HepG2 (cell line): Measurements from ENCODE around the gene VPS4B. TPM values are rescaled to one million over a fixed set of nuclear protein-coding genes. Genes with fewer than 3 reads are reported as not detected.
A peak's percentile ranks its signal among the peaks of the same experiment; 100 is the strongest.

Experiments
- BORCS8-MEF2B ChIP-seq: sonication (generic); formaldehyde crosslinking; IDR thresholded peaks from 2 replicates; pipeline ENCODE4 v1.8.0; 2022; ENCODE audit warnings: mild to moderate bottlenecking, missing genetic modification reagents
- CENPX ChIP-seq: sonication (generic); formaldehyde crosslinking; IDR thresholded peaks from 2 replicates; pipeline ENCODE4 v1.9.0; 2021; ENCODE audit warnings: mild to moderate bottlenecking, missing genetic modification reagents, moderate library complexity
- HDAC6 ChIP-seq: fragments of 200-600 bp; sonication (generic); IDR thresholded peaks from 2 replicates; pipeline ENCODE4 v1.7.0; 2017; ENCODE audit warnings: mild to moderate bottlenecking, antibody characterized with exemption, low read length, low read depth
- HNF4G ChIP-seq, 2 experiments: sonication (generic) in 1 of 2; formaldehyde crosslinking in 1 of 2; IDR thresholded peaks; 2 replicates each; pipeline versions ENCODE4 v1.4.0 to v1.6.1; 2011 to 2020; ENCODE audit warnings: borderline replicate concordance in 2 of 2, low read depth in 2 of 2, mild to moderate bottlenecking in 2 of 2, low read length in 1 of 2, missing genetic modification reagents in 1 of 2, moderate library complexity in 1 of 2
- MAX ChIP-seq: IDR thresholded peaks from 2 replicates; pipeline ENCODE4 v1.6.1; 2012; ENCODE audit warnings: inconsistent platforms
- MED13 ChIP-seq: sonication (generic); formaldehyde crosslinking; IDR thresholded peaks from 2 replicates; pipeline ENCODE4 v1.5.0; 2020; ENCODE audit warnings: missing genetic modification reagents
- MYPOP ChIP-seq: sonication (generic); formaldehyde crosslinking; IDR thresholded peaks from 2 replicates; pipeline ENCODE4 v1.8.1; 2023; ENCODE audit warnings: mild to moderate bottlenecking, moderate library complexity, missing genetic modification reagents
- NFKB2 ChIP-seq: sonication (generic); formaldehyde crosslinking; IDR thresholded peaks from 2 replicates; pipeline ENCODE4 v1.4.0; 2020; ENCODE audit warnings: missing genetic modification reagents, borderline replicate concordance
- SMAD1 ChIP-seq: sonication (generic); formaldehyde crosslinking; IDR thresholded peaks from 2 replicates; pipeline ENCODE4 v1.4.0; 2020; ENCODE audit warnings: missing genetic modification reagents, low read depth, mild to moderate bottlenecking, borderline replicate concordance
- SMAD3 ChIP-seq: sonication (generic); formaldehyde crosslinking; IDR thresholded peaks from 2 replicates; pipeline ENCODE4 v1.4.0; 2020; ENCODE audit warnings: missing genetic modification reagents
- SP5 ChIP-seq: IDR thresholded peaks from 2 replicates; pipeline ENCODE4 v1.6.1; 2016; ENCODE audit warnings: low read depth, borderline replicate concordance
- XBP1 ChIP-seq: sonication (generic); formaldehyde crosslinking; IDR thresholded peaks from 2 replicates; pipeline ENCODE4 v1.5.0; 2020; ENCODE audit warnings: missing genetic modification reagents
- ZBTB7A ChIP-seq: sonication (generic); formaldehyde crosslinking; IDR thresholded peaks from 2 replicates; pipeline ENCODE4 v1.8.0; 2022; ENCODE audit warnings: mild to moderate bottlenecking, missing genetic modification reagents
- ZFP41 ChIP-seq: sonication (generic); formaldehyde crosslinking; IDR thresholded peaks from 2 replicates; pipeline ENCODE4 v1.4.0; 2020; ENCODE audit warnings: mild to moderate bottlenecking, missing genetic modification reagents, borderline replicate concordance
- ZNF253 ChIP-seq: sonication (generic); formaldehyde crosslinking; IDR thresholded peaks from 2 replicates; pipeline ENCODE4 v1.8.0; 2022; ENCODE audit warnings: mild to moderate bottlenecking, missing genetic modification reagents, borderline replicate concordance
- ZNF550 ChIP-seq: sonication (generic); formaldehyde crosslinking; IDR thresholded peaks from 2 replicates; pipeline ENCODE4 v1.4.0; 2020; ENCODE audit warnings: mild to moderate bottlenecking, missing genetic modification reagents, borderline replicate concordance
- ZNF670 ChIP-seq: sonication (generic); formaldehyde crosslinking; IDR thresholded peaks from 2 replicates; pipeline ENCODE4 v1.8.0; 2022; ENCODE audit warnings: mild to moderate bottlenecking, missing genetic modification reagents, borderline replicate concordance
- ZSCAN20 ChIP-seq: sonication (generic); formaldehyde crosslinking; IDR thresholded peaks from 2 replicates; pipeline ENCODE4 v1.4.0; 2020; ENCODE audit warnings: missing genetic modification reagents, mild to moderate bottlenecking, borderline replicate concordance
- polyA plus RNA-seq, 8 experiments: library from polyadenylated mRNA; depleted of rRNA in 3 of 8; stranded (reverse) in 7 of 8; unstranded in 1 of 8; fragments of >200 nt; fragmentation: Illumina TruSeq in 4 of 8; extraction: Trizol in 4 of 8; gene quantifications; 2 replicates each; pipeline versions ENCODE4 v1.2.1 to v1.2.3, GENCODE V29; 2011 to 2016; ENCODE audit warnings: low read depth in 4 of 8, missing spikeins in 1 of 8, mixed read lengths in 1 of 8; ENCODE audit not compliant: insufficient read depth in 1 of 8
- total RNA-seq, 5 experiments: library from RNA; depleted of rRNA; stranded (reverse); fragments of >200 nt; fragmentation: Illumina TruSeq; extraction: Trizol; gene quantifications; 2 replicates each; pipeline ENCODE4 v1.2.3, GENCODE V29; 2016; ENCODE audit warnings: low read depth in 1 of 5
- TF ChIP-seq, protein P1 (sequence below): sonication (generic); formaldehyde crosslinking; IDR thresholded peaks from 2 replicates; pipeline ENCODE4 v1.4.0; 2020; ENCODE audit warnings: missing genetic modification reagents
- TF ChIP-seq, protein P2 (sequence below): sonication (generic); formaldehyde crosslinking; IDR thresholded peaks from 2 replicates; pipeline ENCODE4 v1.5.0; 2020; ENCODE audit warnings: mild to moderate bottlenecking, low read depth, missing genetic modification reagents, borderline replicate concordance
- TF ChIP-seq, protein P3 (sequence below), 2 experiments: IDR thresholded peaks; 2 replicates each; pipeline ENCODE4 v1.6.1; 2011 to 2012; ENCODE audit warnings: low read length in 2 of 2, borderline replicate concordance in 1 of 2, low read depth in 1 of 2, mild to moderate bottlenecking in 1 of 2, moderate library complexity in 1 of 2

The VPS4B gene
- total and polyA plus RNA-seq, 2 of the 13 experiments (the other 11 are each of a cell fraction or from before 2014, with no cell fraction given): 12.8 to 25.9 TPM

DNA sequence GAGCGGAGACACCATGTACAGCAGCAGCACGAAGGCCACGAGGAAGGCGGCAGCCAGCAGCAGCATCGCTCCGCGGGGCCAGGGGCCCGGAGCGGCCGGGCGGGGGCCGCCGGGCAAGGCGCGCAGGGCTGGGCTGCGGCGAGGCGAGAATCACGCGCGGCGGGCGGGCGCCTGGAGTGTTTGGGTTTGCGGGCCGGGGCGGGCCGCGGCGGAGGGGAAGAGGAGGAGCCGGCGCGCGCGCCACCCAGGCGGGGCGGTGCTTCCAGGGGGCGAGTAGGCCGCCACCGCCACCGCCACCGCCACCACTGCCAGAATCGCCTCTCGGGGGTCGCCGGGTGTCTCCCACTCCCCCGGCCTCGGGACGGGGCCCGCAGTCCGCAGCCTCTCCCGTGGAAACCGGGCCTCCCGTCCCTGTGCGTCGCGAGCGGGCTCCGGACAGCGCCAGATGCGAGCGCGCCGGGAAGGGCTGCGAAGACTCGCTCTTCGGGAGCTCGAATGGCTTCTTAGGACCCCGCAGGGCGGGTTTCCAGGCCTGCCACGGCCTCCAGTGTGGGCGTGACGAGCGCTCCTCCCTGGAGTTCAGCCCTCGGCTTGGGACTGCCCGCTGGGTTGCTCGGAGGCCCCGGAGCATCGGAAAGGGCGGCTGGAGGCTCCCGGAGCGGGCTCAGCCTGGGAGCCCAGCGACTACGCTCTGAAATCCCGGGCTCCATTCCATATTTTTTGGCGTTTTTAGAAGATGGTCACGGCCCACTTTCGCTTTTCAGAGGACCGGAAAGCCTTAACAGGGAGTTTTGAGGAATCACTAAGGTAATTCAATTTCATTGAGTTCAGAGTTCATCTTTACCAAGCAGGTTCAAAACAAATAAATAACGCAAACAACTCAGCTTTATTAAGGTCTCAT lies 55.0 kb downstream of the VPS4B start, which contains the start of gene KDSR (continued):
- TF ChIP-seq SMAD1 (CRISPR knock-in tag) (peak; percentile 21; the same call in 1 of the 2 replicates), MAX (peak; percentile 40), ZNF253 (peak; percentile 57; the same call in 1 of the 2 replicates), SP5 (CRISPR knock-in tag) (peak; percentile 34), HNF4G (IDR thresholded peaks at IDR 0.05; ENCODE audit: borderline replicate concordance, low read depth, low read length) (peak; percentile 69; the same call in 1 of the 2 replicates), HNF4G (CRISPR knock-in tag; IDR thresholded peaks at IDR 0.05; ENCODE audit: borderline replicate concordance, low read depth) (peak; percentile 46; the same call in 1 of the 2 replicates), HDAC6 (no peak), MYPOP (CRISPR knock-in tag) (peak; percentile 83), NFKB2 (CRISPR knock-in tag) (peak; percentile 48; the same call in 1 of the 2 replicates), ZBTB7A (CRISPR knock-in tag) (peak; percentile 56), ZNF670 (peak; percentile 47; the same call in 1 of the 2 replicates), MED13 (CRISPR knock-in tag) (peak; percentile 73; the same call in 1 of the 2 replicates), BORCS8-MEF2B (CRISPR knock-in tag) (peak; percentile 90; the same call in 1 of the 2 replicates), CENPX (CRISPR knock-in tag) (no peak), XBP1 (CRISPR knock-in tag) (peak; percentile 79), ZNF550 (CRISPR knock-in tag) (no peak), ZFP41 (CRISPR knock-in tag) (no peak), ZSCAN20 (CRISPR knock-in tag) (peak; percentile 69; the same call in 1 of the 2 replicates), SMAD3 (peak; percentile 76)
- TF ChIP-seq, protein P1, sequence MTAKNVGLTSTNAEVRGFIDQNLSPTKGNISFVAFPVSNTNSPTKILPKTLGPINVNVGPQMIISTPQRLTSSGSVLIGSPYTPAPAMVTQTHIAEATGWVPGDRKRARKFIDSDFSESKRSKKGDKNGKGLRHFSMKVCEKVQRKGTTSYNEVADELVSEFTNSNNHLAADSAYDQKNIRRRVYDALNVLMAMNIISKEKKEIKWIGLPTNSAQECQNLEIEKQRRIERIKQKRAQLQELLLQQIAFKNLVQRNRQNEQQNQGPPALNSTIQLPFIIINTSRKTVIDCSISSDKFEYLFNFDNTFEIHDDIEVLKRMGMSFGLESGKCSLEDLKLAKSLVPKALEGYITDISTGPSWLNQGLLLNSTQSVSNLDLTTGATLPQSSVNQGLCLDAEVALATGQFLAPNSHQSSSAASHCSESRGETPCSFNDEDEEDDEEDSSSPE (CRISPR knock-in tag): peak; percentile 77
- TF ChIP-seq, protein P2, sequence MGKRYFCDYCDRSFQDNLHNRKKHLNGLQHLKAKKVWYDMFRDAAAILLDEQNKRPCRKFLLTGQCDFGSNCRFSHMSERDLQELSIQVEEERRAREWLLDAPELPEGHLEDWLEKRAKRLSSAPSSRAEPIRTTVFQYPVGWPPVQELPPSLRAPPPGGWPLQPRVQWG (CRISPR knock-in tag): no peak
- TF ChIP-seq, protein P3, sequence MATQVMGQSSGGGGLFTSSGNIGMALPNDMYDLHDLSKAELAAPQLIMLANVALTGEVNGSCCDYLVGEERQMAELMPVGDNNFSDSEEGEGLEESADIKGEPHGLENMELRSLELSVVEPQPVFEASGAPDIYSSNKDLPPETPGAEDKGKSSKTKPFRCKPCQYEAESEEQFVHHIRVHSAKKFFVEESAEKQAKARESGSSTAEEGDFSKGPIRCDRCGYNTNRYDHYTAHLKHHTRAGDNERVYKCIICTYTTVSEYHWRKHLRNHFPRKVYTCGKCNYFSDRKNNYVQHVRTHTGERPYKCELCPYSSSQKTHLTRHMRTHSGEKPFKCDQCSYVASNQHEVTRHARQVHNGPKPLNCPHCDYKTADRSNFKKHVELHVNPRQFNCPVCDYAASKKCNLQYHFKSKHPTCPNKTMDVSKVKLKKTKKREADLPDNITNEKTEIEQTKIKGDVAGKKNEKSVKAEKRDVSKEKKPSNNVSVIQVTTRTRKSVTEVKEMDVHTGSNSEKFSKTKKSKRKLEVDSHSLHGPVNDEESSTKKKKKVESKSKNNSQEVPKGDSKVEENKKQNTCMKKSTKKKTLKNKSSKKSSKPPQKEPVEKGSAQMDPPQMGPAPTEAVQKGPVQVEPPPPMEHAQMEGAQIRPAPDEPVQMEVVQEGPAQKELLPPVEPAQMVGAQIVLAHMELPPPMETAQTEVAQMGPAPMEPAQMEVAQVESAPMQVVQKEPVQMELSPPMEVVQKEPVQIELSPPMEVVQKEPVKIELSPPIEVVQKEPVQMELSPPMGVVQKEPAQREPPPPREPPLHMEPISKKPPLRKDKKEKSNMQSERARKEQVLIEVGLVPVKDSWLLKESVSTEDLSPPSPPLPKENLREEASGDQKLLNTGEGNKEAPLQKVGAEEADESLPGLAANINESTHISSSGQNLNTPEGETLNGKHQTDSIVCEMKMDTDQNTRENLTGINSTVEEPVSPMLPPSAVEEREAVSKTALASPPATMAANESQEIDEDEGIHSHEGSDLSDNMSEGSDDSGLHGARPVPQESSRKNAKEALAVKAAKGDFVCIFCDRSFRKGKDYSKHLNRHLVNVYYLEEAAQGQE (IDR thresholded peaks at IDR 0.05; ENCODE audit: borderline replicate concordance in 1 of 2, low read depth in 1 of 2, low read length in 2 of 2): peak in 1 of 2 experiments; percentile 35; a peak in 1 of 4 replicates
